ENCODE data around the gene EPHB2. TPM values are rescaled to one million over a fixed set of nuclear protein-coding genes. Genes with fewer than 3 reads are reported as not detected.

Gene EPHB2
- total and polyA plus RNA-seq, 2 of the 4 experiments (the other 2 are of a cell fraction): 52.3 to 58.8 TPM

GRCh38 chr1:22687191-22687590, 23.4 kb upstream of the EPHB2 start:
- no peaks in the 10 kb centered on the region for H3K9me3 ChIP-seq (ENCODE audit: control insufficient read depth, insufficient read depth, low read length)
- no peak overlapping the region for H3K23ac ChIP-seq (ENCODE audit: low read depth, low read length)
- no peak overlapping the region for H3K4me3 ChIP-seq (ENCODE audit: insufficient read depth, low read depth, low read length)
- no peak overlapping the region; the same call in 1 of the 2 replicates for H3K14ac ChIP-seq (replicated peaks; ENCODE audit: low read depth, low read length)
- no peak overlapping the region for H2AFZ ChIP-seq (replicated peaks; ENCODE audit: low read length, poor library complexity)
- peaks cover 10% of the 10 kb centered on the region for H3K4me1 ChIP-seq (ENCODE audit: control insufficient read depth, insufficient read depth, low read length)
- ATAC-seq (ENCODE audit: low read depth) (peak; percentile 28), DNase-seq (peak; percentile 70)
- TF ChIP-seq MAFK (IDR thresholded peaks at IDR 0.05; ENCODE audit: low read depth, low read length) (0 out of 2 replicates have a peak, but pooled peaks have one; percentile 29), CEBPB (IDR thresholded peaks at IDR 0.05; ENCODE audit: low read depth, low read length) (peak; percentile 64; the same call in 1 of the 2 replicates), MAZ (IDR thresholded peaks at IDR 0.05; ENCODE audit: borderline replicate concordance, low read depth, low read length) (no peak)
- TF ChIP-seq, protein P1, sequence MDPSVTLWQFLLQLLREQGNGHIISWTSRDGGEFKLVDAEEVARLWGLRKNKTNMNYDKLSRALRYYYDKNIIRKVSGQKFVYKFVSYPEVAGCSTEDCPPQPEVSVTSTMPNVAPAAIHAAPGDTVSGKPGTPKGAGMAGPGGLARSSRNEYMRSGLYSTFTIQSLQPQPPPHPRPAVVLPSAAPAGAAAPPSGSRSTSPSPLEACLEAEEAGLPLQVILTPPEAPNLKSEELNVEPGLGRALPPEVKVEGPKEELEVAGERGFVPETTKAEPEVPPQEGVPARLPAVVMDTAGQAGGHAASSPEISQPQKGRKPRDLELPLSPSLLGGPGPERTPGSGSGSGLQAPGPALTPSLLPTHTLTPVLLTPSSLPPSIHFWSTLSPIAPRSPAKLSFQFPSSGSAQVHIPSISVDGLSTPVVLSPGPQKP (IDR thresholded peaks at IDR 0.05; ENCODE audit: borderline replicate concordance, low read depth, low read length): no peak
- H2AK9ac ChIP-seq (replicated peaks; ENCODE audit: low read depth, low read length, poor library complexity): no peak overlapping the region
- no TSS peak for BruUV-seq (replicated peaks)
- intact Hi-C loops (cut with micrococcal nuclease) (no loop called here), dilution Hi-C loops (cut with HindIII; ENCODE audit: low sequenced_read_pairs, unreplicated experiment) (no loop called here), in situ Hi-C loops (cut with MboI; ENCODE audit: low sequenced_read_pairs) (no loop called here)
- H2BK120ac ChIP-seq (ENCODE audit: low read depth, low read length): no peak overlapping the region
- no peak overlapping the region for H4K5ac ChIP-seq (ENCODE audit: low read depth, low read length)
- no peak overlapping the region; the same call in 1 of the 2 replicates for H2BK20ac ChIP-seq (ENCODE audit: low read depth, low read length)
- H3K27me3 ChIP-seq (ENCODE audit: control insufficient read depth, insufficient read depth, low read length): peaks cover 10% of the 10 kb centered on the region; the same call in 1 of the 2 replicates
- H2AK5ac ChIP-seq (ENCODE audit: low read depth, low read length): peak overlapping the region; percentile 47; the same call in 1 of the 2 replicates
- H3K18ac ChIP-seq (ENCODE audit: low read depth, low read length): no peak overlapping the region
- H3K4ac ChIP-seq (ENCODE audit: low read depth, low read length): no peak overlapping the region; the same call in 1 of the 2 replicates
- H3K56ac ChIP-seq (ENCODE audit: extremely low read depth, insufficient read depth, low read length): no peak overlapping the region
- no peak overlapping the region for H2BK15ac ChIP-seq (ENCODE audit: low read depth, low read length)
- H3K9me1 ChIP-seq (ENCODE audit: insufficient read depth, low read length): 0 out of 2 replicates have a peak, but pooled peaks cover 5% of the 10 kb centered on the region
- CTCF ChIA-PET: no interaction called here
- no peak overlapping the region for H3K27ac ChIP-seq (ENCODE audit: insufficient read depth, low read length)
- no peak overlapping the region for H4K8ac ChIP-seq (ENCODE audit: low read depth in 2 of 2, low read length in 2 of 2)
- POLR2A ChIA-PET (ENCODE audit: unreplicated experiment): no interaction called here
- no peak overlapping the region for H4K91ac ChIP-seq (ENCODE audit: insufficient read depth, low read depth, low read length)
- H3K36me3 ChIP-seq (ENCODE audit: control insufficient read depth, insufficient read depth, low read length): no peaks in the 10 kb centered on the region
- H3K4me2 ChIP-seq (ENCODE audit: low read depth, low read length): no peak overlapping the region
- H3K9ac ChIP-seq (ENCODE audit: low read depth, low read length): no peak overlapping the region
- no CpG with 5 or more reads among the region's 2 CpGs for WGBS, 2 experiments (ENCODE audit: extremely low coverage in 2 of 2, insufficient read length in 1 of 2)
- H4K20me1 ChIP-seq (ENCODE audit: insufficient read depth, low read length): no peaks in the 10 kb centered on the region
- H2BK5ac ChIP-seq (ENCODE audit: low read depth, low read length, poor library complexity, severe bottlenecking): no peak overlapping the region
- no peaks in the 10 kb centered on the region for H3K79me1 ChIP-seq (ENCODE audit: low read depth in 1 of 2, low read length in 2 of 2)

Measured in IMR-90 (cell line).